ENCODE measurements around the gene PRR3. TPM values are rescaled to one million over a fixed set of nuclear protein-coding genes. Genes with fewer than 3 reads are reported as not detected.
A peak's percentile ranks its signal among the peaks of the same experiment; 100 is the strongest.
"Not testable (repeated sequence)": the region's sequence is repeated elsewhere in the genome, so short reads cannot be mapped to it uniquely, and the experiment has no call there.

The PRR3 gene
- polyA plus RNA-seq, 3 donors = 2.8 to 7.1 (median 3.6) TPM

GRCh38 chr6:30515944-30516753, 40.9 kb upstream of the PRR3 start:
- H3K79me2 ChIP-seq (ENCODE audit: insufficient read depth, low read length) = no peaks in the 10 kb centered on the region
- Mint-ChIP-seq H3K27ac (peak overlapping the region; percentile 97 to 100 (median 99)), H3K36me3 (no peaks in the 10 kb centered on the region), H3K27me3 (ENCODE audit: low read depth in 3 of 3) (no peaks in the 10 kb centered on the region), H3K4me1 (peaks cover 36% of the 10 kb centered on the region), H3K4me3 (peak overlapping the region; percentile 79 to 88), H3K9me3 (peaks cover 2 to 14% (median 6%) of the 10 kb centered on the region in 7 donors)
- peaks cover 37 to 42% of the 10 kb centered on the region in 2 donors for H3K4me1 ChIP-seq (ENCODE audit: control insufficient read depth in 1 of 2, insufficient read depth in 2 of 2, low read length in 2 of 2)
- under 1% methylated on average over 25 of the region's 33 CpGs for WGBS (ENCODE audit: insufficient coverage)
- H3K4me2 ChIP-seq (replicated peaks; ENCODE audit: extremely low read depth, low read length, poor library complexity, severe bottlenecking) = peak overlapping the region; percentile 77
- H3K27me3 ChIP-seq (ENCODE audit: control insufficient read depth in 2 of 2, insufficient read depth in 2 of 2, low read length in 2 of 2) = no peaks in the 10 kb centered on the region
- no peaks in the 10 kb centered on the region for H4K20me1 ChIP-seq (ENCODE audit: insufficient read depth, low read length)
- peak overlapping the region; percentile 96 to 99 for H3K27ac ChIP-seq (ENCODE audit: low read depth in 1 of 2, low read length in 2 of 2)
- peak overlapping the region; percentile 80 for H3K9ac ChIP-seq (ENCODE audit: insufficient read depth, low read length, poor library complexity, severe bottlenecking)
- intact Hi-C loops (cut with micrococcal nuclease) = loop anchor here in 1 of 2 donors (2.0 kb wide), 1 partner anchor 15 kb away; no protein-coding TSS in a partner anchor
- H3K9me3 ChIP-seq (replicated peaks in 1 of 2; ENCODE audit: control insufficient read depth in 1 of 2, insufficient read depth in 1 of 2, low read length in 2 of 2) = peaks cover 0 to 3% of the 10 kb centered on the region in 2 donors
- H2AFZ ChIP-seq (ENCODE audit: insufficient read depth, low read depth, low read length, poor library complexity, severe bottlenecking) = peak overlapping the region; percentile 30
- peak; percentile 98 to 99 (median 99) for DNase-seq
- H3K36me3 ChIP-seq (replicated peaks in 1 of 2; ENCODE audit: control insufficient read depth in 1 of 2, insufficient read depth in 2 of 2, low read length in 2 of 2) = no peaks in the 10 kb centered on the region
- H3K4me3 ChIP-seq (replicated peaks in 1 of 3; ENCODE audit: low read depth in 2 of 3, low read length in 3 of 3) = peak overlapping the region; percentile 22 to 76 (median 35)
- TF ChIP-seq CTCF (IDR thresholded peaks at IDR 0.05) = no peak

- H4K20me1 ChIP-seq (ENCODE audit: insufficient read depth, low read length); H3K9me3 ChIP-seq (replicated peaks in 1 of 2; ENCODE audit: control insufficient read depth in 1 of 2, insufficient read depth in 1 of 2, low read length in 2 of 2); H2AFZ ChIP-seq (ENCODE audit: insufficient read depth, low read depth, low read length, poor library complexity, severe bottlenecking); H3K27me3 ChIP-seq (ENCODE audit: control insufficient read depth in 2 of 2, insufficient read depth in 2 of 2, low read length in 2 of 2); intact Hi-C loops (cut with micrococcal nuclease); H3K36me3 Mint-ChIP-seq; DNase-seq; H3K79me2 ChIP-seq (ENCODE audit: insufficient read depth, low read length); H3K36me3 ChIP-seq (replicated peaks in 1 of 2; ENCODE audit: control insufficient read depth in 1 of 2, insufficient read depth in 2 of 2, low read length in 2 of 2); H3K27me3 Mint-ChIP-seq (ENCODE audit: low read depth in 3 of 3); H3K4me3 Mint-ChIP-seq: not testable (repeated sequence)
- Histone ChIP-seq H3K4me3 (replicated peaks in 1 of 3; ENCODE audit: low read depth in 2 of 3, low read length in 3 of 3) (peak overlapping the region in 1 of 3 experiments; percentile 76), H3K4me2 (replicated peaks; ENCODE audit: extremely low read depth, low read length, poor library complexity, severe bottlenecking) (peak overlapping the region; percentile 77), H3K27ac (ENCODE audit: low read depth in 1 of 2, low read length in 2 of 2) (peak overlapping the region; percentile 96 to 99), H3K4me1 (ENCODE audit: control insufficient read depth in 1 of 2, insufficient read depth in 2 of 2, low read length in 2 of 2) (peaks cover 32 to 36% of the 10 kb centered on the region in 2 donors), H3K9ac (ENCODE audit: insufficient read depth, low read length, poor library complexity, severe bottlenecking) (peak overlapping the region; percentile 80)
- peaks cover 32% of the 10 kb centered on the region for H3K4me1 Mint-ChIP-seq
- 0% methylated on average over 1 of the region's 9 CpGs for WGBS (ENCODE audit: insufficient coverage)
- H3K27ac Mint-ChIP-seq = peak overlapping the region; percentile 97 to 100 (median 99)
- peaks cover 2 to 14% (median 6%) of the 10 kb centered on the region in 7 donors for H3K9me3 Mint-ChIP-seq
These were observed 40.4 kb upstream of the PRR3 start for GRCh38 chr6:30516754-30517076.

- WGBS (ENCODE audit: insufficient coverage) = 100% methylated on average over 8 of the region's 21 CpGs
- intact Hi-C loops (cut with micrococcal nuclease); H3K27me3 Mint-ChIP-seq (ENCODE audit: low read depth in 3 of 3); H3K27me3 ChIP-seq (ENCODE audit: control insufficient read depth in 2 of 2, insufficient read depth in 2 of 2, low read length in 2 of 2); DNase-seq; H3K4me3 ChIP-seq (replicated peaks in 1 of 3; ENCODE audit: low read depth in 2 of 3, low read length in 3 of 3); H4K20me1 ChIP-seq (ENCODE audit: insufficient read depth, low read length); H3K36me3 Mint-ChIP-seq; H3K9ac ChIP-seq (ENCODE audit: insufficient read depth, low read length, poor library complexity, severe bottlenecking); H3K4me2 ChIP-seq (replicated peaks; ENCODE audit: extremely low read depth, low read length, poor library complexity, severe bottlenecking); H3K4me3 Mint-ChIP-seq; H3K79me2 ChIP-seq (ENCODE audit: insufficient read depth, low read length); H3K9me3 ChIP-seq (replicated peaks in 1 of 2; ENCODE audit: control insufficient read depth in 1 of 2, insufficient read depth in 1 of 2, low read length in 2 of 2); H3K36me3 ChIP-seq (replicated peaks in 1 of 2; ENCODE audit: control insufficient read depth in 1 of 2, insufficient read depth in 2 of 2, low read length in 2 of 2); H3K27ac ChIP-seq (ENCODE audit: low read depth in 1 of 2, low read length in 2 of 2); H2AFZ ChIP-seq (ENCODE audit: insufficient read depth, low read depth, low read length, poor library complexity, severe bottlenecking): not testable (repeated sequence)
- H3K4me1 ChIP-seq (ENCODE audit: control insufficient read depth in 1 of 2, insufficient read depth in 2 of 2, low read length in 2 of 2) = peaks cover 25 to 34% of the 10 kb centered on the region in 2 donors
- H3K27ac Mint-ChIP-seq = peak overlapping the region in 5 of 7 donors; percentile 98 to 100 (median 99)
- peaks cover 36% of the 10 kb centered on the region for H3K4me1 Mint-ChIP-seq
- peaks cover 2 to 14% (median 6%) of the 10 kb centered on the region in 7 donors for H3K9me3 Mint-ChIP-seq
These were observed 39.2 kb upstream of the PRR3 start for GRCh38 chr6:30517767-30518504.

All from CD14-positive monocyte (primary cell).